H9 (cell line): Measurements from ENCODE around the gene SMNDC1. TPM values are rescaled to one million over a fixed set of nuclear protein-coding genes. Genes with fewer than 3 reads are reported as not detected.

ENCODE experiments used
- DNase-seq: peaks from one replicate; pipeline ENCODE4 v3.0.0-alpha.2; 2017
- H2AFZ ChIP-seq: one replicate; pipeline ENCODE4 v1.6.1; 2013; ENCODE audit warnings: mild to moderate bottlenecking, low read length, control low read depth, moderate library complexity
- H2AK5ac ChIP-seq: 2 replicates; pipeline ENCODE4 v1.6.1; 2013; ENCODE audit warnings: low read length, control low read depth, mixed read lengths; ENCODE audit not compliant: insufficient read length
- H2BK120ac ChIP-seq: one replicate; pipeline ENCODE4 v1.6.1; 2013; ENCODE audit warnings: low read depth, mild to moderate bottlenecking, low read length, control low read depth, inconsistent platforms; ENCODE audit not compliant: poor library complexity, severe bottlenecking
- H2BK12ac ChIP-seq: 2 replicates; pipeline ENCODE4 v1.6.1; 2013; ENCODE audit warnings: low read length, control low read depth, mixed read lengths, low read depth; ENCODE audit not compliant: insufficient read length
- H2BK15ac ChIP-seq: 2 replicates; pipeline ENCODE4 v1.6.1; 2013; ENCODE audit warnings: low read depth, low read length, control low read depth
- H2BK20ac ChIP-seq: one replicate; pipeline ENCODE4 v1.6.1; 2013; ENCODE audit warnings: low read depth, mild to moderate bottlenecking, low read length, control low read depth, inconsistent platforms; ENCODE audit not compliant: poor library complexity, severe bottlenecking
- H2BK5ac ChIP-seq: 2 replicates; pipeline ENCODE4 v1.6.1; 2013; ENCODE audit warnings: low read length, control low read depth, mixed read lengths; ENCODE audit not compliant: insufficient read length
- H3K14ac ChIP-seq: 2 replicates; pipeline ENCODE4 v1.6.1; 2013; ENCODE audit warnings: low read length, control low read depth; ENCODE audit not compliant: insufficient read depth
- H3K18ac ChIP-seq: 2 replicates; pipeline ENCODE4 v1.6.1; 2013; ENCODE audit warnings: low read depth, mild to moderate bottlenecking, mixed read lengths, low read length, control low read depth; ENCODE audit not compliant: insufficient read length
- H3K23ac ChIP-seq: 2 replicates; pipeline ENCODE4 v1.6.1; 2013; ENCODE audit warnings: low read length, control low read depth, mixed read lengths, low read depth; ENCODE audit not compliant: insufficient read length
- H3K23me2 ChIP-seq: 2 replicates; pipeline ENCODE4 v1.6.1; 2013; ENCODE audit warnings: low read depth, mild to moderate bottlenecking, mixed read lengths, low read length, control low read depth; ENCODE audit not compliant: insufficient read length, poor library complexity, severe bottlenecking
- H3K27ac ChIP-seq: 2 replicates; pipeline ENCODE4 v1.5.1; 2013; ENCODE audit warnings: low read length, control low read depth, mixed read lengths, low read depth; ENCODE audit not compliant: insufficient read length
- H3K27me3 ChIP-seq: 2 replicates; pipeline ENCODE4 v1.6.1; 2013; ENCODE audit warnings: low read length, control low read depth, inconsistent platforms; ENCODE audit not compliant: insufficient read depth
- H3K4ac ChIP-seq: 2 replicates; pipeline ENCODE4 v1.6.1; 2013; ENCODE audit warnings: low read depth, mild to moderate bottlenecking, control low read depth, inconsistent platforms, low read length, moderate library complexity
- H3K4me1 ChIP-seq: 2 replicates; pipeline ENCODE4 v1.6.1; 2013; ENCODE audit warnings: low read length, control low read depth, inconsistent platforms; ENCODE audit not compliant: insufficient read depth
- H3K4me2 ChIP-seq: 2 replicates; pipeline ENCODE4 v1.6.1; 2013; ENCODE audit warnings: low read length, control low read depth, mixed read lengths; ENCODE audit not compliant: insufficient read length, insufficient read depth
- H3K56ac ChIP-seq: 2 replicates; pipeline ENCODE4 v1.6.1; 2013; ENCODE audit warnings: low read depth, mild to moderate bottlenecking, mixed read lengths, low read length, control low read depth; ENCODE audit not compliant: insufficient read length
- H3K79me1 ChIP-seq: 2 replicates; pipeline ENCODE4 v1.6.1; 2013; ENCODE audit warnings: low read depth, mild to moderate bottlenecking, moderate library complexity, low read length, control low read depth, inconsistent platforms; ENCODE audit not compliant: insufficient read depth, poor library complexity, severe bottlenecking
- H3K79me2 ChIP-seq: 2 replicates; pipeline ENCODE4 v1.6.1; 2013; ENCODE audit warnings: low read length, control low read depth, inconsistent platforms; ENCODE audit not compliant: insufficient read depth
- H3K9ac ChIP-seq: 2 replicates; pipeline ENCODE4 v1.6.1; 2013; ENCODE audit warnings: low read length, control low read depth, mixed read lengths; ENCODE audit not compliant: insufficient read length; ENCODE audit errors: extremely low read depth
- H3K9me3 ChIP-seq: one replicate; pipeline ENCODE4 v1.6.1; 2013; ENCODE audit warnings: low read depth, low read length, inconsistent platforms; ENCODE audit not compliant: control insufficient read depth
- H3T11ph ChIP-seq: one replicate; pipeline ENCODE4 v1.6.1; 2013; ENCODE audit warnings: mild to moderate bottlenecking, low read length, control low read depth, inconsistent platforms
- H4K20me1 ChIP-seq: one replicate; pipeline ENCODE4 v1.6.1; 2013; ENCODE audit not compliant: control insufficient read depth, insufficient read length, insufficient read depth
- H4K5ac ChIP-seq: 2 replicates; pipeline ENCODE4 v1.6.1; 2013; ENCODE audit warnings: low read depth, mild to moderate bottlenecking, mixed read lengths, low read length, control low read depth; ENCODE audit not compliant: insufficient read length
- H4K8ac ChIP-seq: replicated peaks from 2 replicates; pipeline ENCODE4 v1.6.1; 2013; ENCODE audit warnings: low read length, control low read depth, mixed read lengths, low read depth; ENCODE audit not compliant: insufficient read length
- H4K91ac ChIP-seq: 2 replicates; pipeline ENCODE4 v1.6.1; 2013; ENCODE audit warnings: low read depth, mild to moderate bottlenecking, moderate library complexity, mixed read lengths, low read length, control low read depth; ENCODE audit not compliant: insufficient read length
- H3K27ac Mint-ChIP-seq, 3 experiments: 2 replicates in 2 of 3; 3 replicates in 1 of 3; pipeline ENCODE4 v1.8.0; 2020 to 2021; ENCODE audit warnings: mixed read lengths in 3 of 3, mild to moderate bottlenecking in 1 of 3, moderate library complexity in 1 of 3
- H3K27me3 Mint-ChIP-seq: 2 replicates; pipeline ENCODE4 v1.8.0; 2021; ENCODE audit warnings: low read depth, mild to moderate bottlenecking, moderate library complexity, mixed read lengths
- H3K36me3 Mint-ChIP-seq, 3 experiments: 2 replicates in 2 of 3; 3 replicates in 1 of 3; pipeline ENCODE4 v1.8.0; 2020 to 2021; ENCODE audit warnings: low read depth in 3 of 3, mixed read lengths in 3 of 3; ENCODE audit not compliant: insufficient read depth in 1 of 3
- H3K4me1 Mint-ChIP-seq, 2 experiments: 2 replicates each; pipeline ENCODE4 v1.8.0; 2020; ENCODE audit warnings: mixed read lengths in 2 of 2
- H3K4me3 Mint-ChIP-seq, 2 experiments: 2 replicates in 1 of 2; 3 replicates in 1 of 2; pipeline ENCODE4 v1.8.0; 2020 to 2021; ENCODE audit warnings: mild to moderate bottlenecking in 2 of 2, mixed read lengths in 2 of 2, moderate library complexity in 1 of 2
- H3K9me3 Mint-ChIP-seq, 2 experiments: 2 replicates in 1 of 2; 3 replicates in 1 of 2; pipeline ENCODE4 v1.8.0; 2020; ENCODE audit warnings: mild to moderate bottlenecking in 2 of 2, mixed read lengths in 2 of 2, moderate library complexity in 1 of 2
- WGBS: extraction: QIAGEN DNeasy Blood & Tissue Kit; methylation state at CpG from one replicate; pipeline ENCODE4 v1.1.7; 2013; ENCODE audit warnings: missing lambda C conversion rate, low lambda C conversion rate, mixed read lengths; ENCODE audit not compliant: insufficient read length; ENCODE audit errors: extremely low coverage; 5-methylcytosine and 5-hydroxymethylcytosine counted together
- total RNA-seq: library from RNA; stranded (reverse); gene quantifications from 2 replicates; pipeline ENCODE4 v1.2.1, GENCODE V29; 2021
- TF ChIP-seq, protein P1 (sequence below): fragments of 200-600 bp; sonication (generic); conservative IDR thresholded peaks from 3 replicates; pipeline ENCODE4 v1.8.0; 2021; ENCODE audit warnings: antibody characterized with exemption, mild to moderate bottlenecking

Gene SMNDC1
- total RNA-seq, 1 experiment from 2014 or later: 55.7 TPM

DNA sequence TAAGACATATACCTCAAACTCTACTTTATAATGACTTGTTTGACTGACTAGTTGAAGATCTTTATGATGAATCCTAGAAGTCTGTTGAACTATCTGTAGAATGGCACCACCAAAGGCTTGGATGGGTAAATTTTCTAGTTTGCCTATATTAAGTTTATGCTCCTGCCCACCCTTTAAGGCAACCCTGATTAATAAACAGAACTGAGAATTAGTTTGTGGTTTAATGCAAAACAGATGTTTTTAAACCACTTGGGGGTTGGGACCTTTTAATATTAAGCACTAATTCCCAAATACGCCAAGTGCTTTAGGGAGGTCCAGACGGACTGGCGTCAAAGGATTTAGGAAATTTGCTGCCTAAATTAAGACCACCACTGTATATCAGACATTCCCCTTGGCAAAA lies 20.5 kb downstream of the SMNDC1 start:
- H3K4me2 ChIP-seq: no peak overlapping the region
- H3K18ac ChIP-seq: no peak overlapping the region
- H3K9ac ChIP-seq: no peak overlapping the region
- DNase-seq: no peak
- no peaks in the 10 kb centered on the region for H3K9me3 ChIP-seq
- no peak overlapping the region for H3K14ac ChIP-seq
- no peaks in the 10 kb centered on the region for H3K79me1 ChIP-seq
- no peak overlapping the region for H4K91ac ChIP-seq
- no peak overlapping the region for H4K8ac ChIP-seq
- no peak overlapping the region for H2BK15ac ChIP-seq
- no peak overlapping the region for H2AK5ac ChIP-seq
- no peaks in the 10 kb centered on the region for H3K27me3 Mint-ChIP-seq
- no peak overlapping the region for H3K56ac ChIP-seq
- no peak overlapping the region for H3K4me3 Mint-ChIP-seq
- WGBS: no CpG with 5 or more reads among the region's 3 CpGs
- TF ChIP-seq, protein P1, sequence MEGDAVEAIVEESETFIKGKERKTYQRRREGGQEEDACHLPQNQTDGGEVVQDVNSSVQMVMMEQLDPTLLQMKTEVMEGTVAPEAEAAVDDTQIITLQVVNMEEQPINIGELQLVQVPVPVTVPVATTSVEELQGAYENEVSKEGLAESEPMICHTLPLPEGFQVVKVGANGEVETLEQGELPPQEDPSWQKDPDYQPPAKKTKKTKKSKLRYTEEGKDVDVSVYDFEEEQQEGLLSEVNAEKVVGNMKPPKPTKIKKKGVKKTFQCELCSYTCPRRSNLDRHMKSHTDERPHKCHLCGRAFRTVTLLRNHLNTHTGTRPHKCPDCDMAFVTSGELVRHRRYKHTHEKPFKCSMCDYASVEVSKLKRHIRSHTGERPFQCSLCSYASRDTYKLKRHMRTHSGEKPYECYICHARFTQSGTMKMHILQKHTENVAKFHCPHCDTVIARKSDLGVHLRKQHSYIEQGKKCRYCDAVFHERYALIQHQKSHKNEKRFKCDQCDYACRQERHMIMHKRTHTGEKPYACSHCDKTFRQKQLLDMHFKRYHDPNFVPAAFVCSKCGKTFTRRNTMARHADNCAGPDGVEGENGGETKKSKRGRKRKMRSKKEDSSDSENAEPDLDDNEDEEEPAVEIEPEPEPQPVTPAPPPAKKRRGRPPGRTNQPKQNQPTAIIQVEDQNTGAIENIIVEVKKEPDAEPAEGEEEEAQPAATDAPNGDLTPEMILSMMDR: no peak
- no peak overlapping the region for H2BK5ac ChIP-seq
- no peak overlapping the region for H2AFZ ChIP-seq
- no peak overlapping the region for H3K4ac ChIP-seq
- H2BK12ac ChIP-seq: no peak overlapping the region
- peaks cover 5 to 13% (median 13%) of the 10 kb centered on the region in 3 experiments; a peak in 4 of 7 replicates for H3K36me3 Mint-ChIP-seq
- H4K5ac ChIP-seq: no peak overlapping the region
- no peaks in the 10 kb centered on the region for H3K9me3 Mint-ChIP-seq
- H3T11ph ChIP-seq: no peak overlapping the region
- no peak overlapping the region for H3K27ac ChIP-seq
- H3K4me1 ChIP-seq: peaks cover 4% of the 10 kb centered on the region; the same call in 1 of the 2 replicates
- H2BK120ac ChIP-seq: no peak overlapping the region
- H3K4me1 Mint-ChIP-seq: peaks cover 20 to 23% of the 10 kb centered on the region in 2 experiments
- no peaks in the 10 kb centered on the region for H3K27me3 ChIP-seq
- no peak overlapping the region for H3K23ac ChIP-seq
- no peaks in the 10 kb centered on the region for H3K79me2 ChIP-seq
- no peaks in the 10 kb centered on the region for H4K20me1 ChIP-seq
- H3K27ac Mint-ChIP-seq: no peak overlapping the region
- no peak overlapping the region for H2BK20ac ChIP-seq
- H3K23me2 ChIP-seq: no peaks in the 10 kb centered on the region
